ENCODE measurements around the gene HEMGN.

The HEMGN gene

DNA sequence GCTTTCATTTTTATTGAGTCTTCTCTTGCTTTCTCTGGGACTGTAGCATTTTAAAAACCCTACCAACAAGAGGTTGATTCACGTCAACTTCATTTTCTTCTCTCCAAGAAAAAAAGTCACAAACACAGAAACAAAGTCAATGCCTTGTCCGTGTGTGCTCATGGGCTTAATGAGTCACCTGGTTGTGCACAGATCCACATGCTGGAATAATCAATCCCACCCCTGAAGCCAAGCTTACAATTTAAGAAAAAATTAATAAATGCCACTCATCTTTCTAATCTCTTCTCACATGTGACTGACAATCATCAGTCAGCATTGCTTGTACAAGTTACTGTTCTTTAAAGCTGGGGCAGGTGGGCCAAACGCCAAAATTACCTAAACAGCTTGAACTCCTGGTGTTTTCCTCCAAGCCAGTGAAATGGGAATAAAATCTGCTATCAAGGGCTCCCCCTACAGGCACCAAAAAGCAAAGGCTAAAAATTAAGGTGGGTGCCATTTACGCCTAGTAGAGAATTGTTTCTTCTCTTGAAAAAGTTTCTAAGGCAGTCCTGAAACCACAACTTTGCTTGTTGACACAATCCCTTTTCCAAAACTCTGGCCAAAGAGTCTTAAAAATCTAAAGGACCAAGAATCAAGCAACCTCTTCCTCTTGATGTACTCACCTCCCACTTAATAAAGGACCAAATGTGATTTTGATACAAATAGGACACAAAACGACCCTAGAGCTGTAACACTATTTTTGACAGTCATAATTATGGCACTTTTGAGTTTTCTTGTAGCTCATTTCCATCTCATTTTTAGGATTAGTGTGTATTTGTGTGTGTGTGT lies 37.0 kb downstream of the HEMGN start:
- Histone ChIP-seq H3K27ac (ENCODE audit: low read depth in 2 of 2, low read length in 2 of 2) (no peak overlapping the region), H3K4me3 (ENCODE audit: low read length in 2 of 2) (no peak overlapping the region), H3K36me3 (ENCODE audit: control insufficient read depth in 2 of 2, insufficient read depth in 2 of 2, low read length in 2 of 2) (peaks cover 4 to 11% of the 10 kb centered on the region in 2 donors), H3K9me3 (ENCODE audit: control insufficient read depth in 2 of 2, low read length in 2 of 2) (no peaks in the 10 kb centered on the region), H3K27me3 (ENCODE audit: control insufficient read depth in 2 of 2, insufficient read depth in 2 of 2, low read length in 2 of 2) (no peaks in the 10 kb centered on the region), H3K4me1 (ENCODE audit: control insufficient read depth in 2 of 2, insufficient read depth in 2 of 2, low read length in 2 of 2) (no peaks in the 10 kb centered on the region), H3K9ac (ENCODE audit: low read depth in 1 of 2, low read length in 2 of 2) (no peak overlapping the region)

DNA sequence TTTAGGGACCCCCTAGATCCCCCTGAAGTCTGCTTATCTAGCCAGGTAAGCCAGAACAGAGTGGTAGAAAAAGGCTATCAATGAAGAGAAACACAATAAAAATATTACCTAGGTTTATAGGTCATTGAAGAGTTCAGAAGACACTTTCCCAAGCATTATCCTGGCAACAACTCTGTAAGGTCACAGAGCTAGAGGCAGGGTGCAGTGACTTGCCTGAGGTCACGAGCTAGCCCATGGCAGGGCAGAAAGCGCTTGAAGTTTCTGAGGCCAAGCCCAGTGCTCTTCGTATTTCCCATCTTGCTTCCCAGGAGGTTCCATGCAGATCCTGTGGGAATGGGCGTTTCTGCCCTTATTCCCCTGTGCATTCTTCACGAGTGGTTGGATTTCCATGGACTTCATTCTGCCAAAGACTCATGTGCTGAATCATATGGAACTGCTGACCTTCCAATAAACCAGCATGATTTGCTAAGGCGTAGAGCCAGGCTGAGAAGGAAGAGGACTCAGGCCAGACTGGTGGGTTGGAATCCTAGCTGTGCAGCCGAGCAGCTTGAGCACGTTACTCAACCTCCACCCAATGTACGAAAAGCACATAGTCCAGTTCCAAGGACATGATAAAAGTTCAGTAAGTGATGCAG lies 37.8 kb downstream of the HEMGN start:
- H3K27me3 ChIP-seq (ENCODE audit: control insufficient read depth in 2 of 2, insufficient read depth in 2 of 2, low read length in 2 of 2), result no peaks in the 10 kb centered on the region

DNA sequence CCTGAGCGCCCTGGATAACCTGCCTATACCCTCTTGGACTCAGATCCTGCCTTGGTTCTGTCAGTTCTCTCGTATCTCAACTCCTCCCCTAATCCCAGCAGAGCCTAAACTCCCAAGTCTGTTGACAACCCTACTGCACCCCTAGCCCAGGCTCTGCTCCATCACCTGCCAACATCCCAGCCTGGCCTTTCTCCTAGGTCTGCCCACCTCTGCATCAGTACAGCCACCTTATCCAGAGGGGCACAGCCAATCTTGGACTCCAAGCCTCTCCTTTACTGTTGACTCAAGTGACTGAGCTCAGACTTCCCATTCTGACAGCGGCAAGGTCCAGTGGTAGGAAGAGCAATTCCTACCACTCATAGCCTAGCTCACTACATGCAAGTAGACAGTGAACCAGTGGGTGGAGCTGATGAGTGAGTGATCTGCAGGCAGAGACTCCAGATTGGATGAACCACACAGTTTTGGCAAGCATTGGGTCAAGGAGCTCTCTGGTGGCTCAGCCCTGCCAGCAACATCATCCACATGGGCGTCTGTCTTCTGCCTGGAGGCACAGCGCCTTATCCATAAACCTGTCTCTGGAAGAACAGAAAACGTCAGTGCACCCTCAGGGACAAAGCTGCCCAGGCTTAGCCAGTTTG lies 42.2 kb downstream of the HEMGN start:
- Histone ChIP-seq H3K27ac (ENCODE audit: low read depth in 2 of 2, low read length in 2 of 2) (no peak overlapping the region), H3K36me3 (ENCODE audit: control insufficient read depth in 2 of 2, insufficient read depth in 2 of 2, low read length in 2 of 2) (peaks cover 0 to 3% of the 10 kb centered on the region in 2 donors), H3K9me3 (ENCODE audit: control insufficient read depth in 2 of 2, low read length in 2 of 2) (no peaks in the 10 kb centered on the region), H3K27me3 (ENCODE audit: control insufficient read depth in 2 of 2, insufficient read depth in 2 of 2, low read length in 2 of 2) (no peaks in the 10 kb centered on the region), H3K9ac (ENCODE audit: low read depth in 1 of 2, low read length in 2 of 2) (no peak overlapping the region), H3K4me1 (ENCODE audit: control insufficient read depth in 2 of 2, insufficient read depth in 2 of 2, low read length in 2 of 2) (no peaks in the 10 kb centered on the region), H3K4me3 (ENCODE audit: low read length in 2 of 2) (no peak overlapping the region)

More for the DNA sequence above, 37.8 kb downstream of the HEMGN start:
- H3K36me3 ChIP-seq (ENCODE audit: control insufficient read depth in 2 of 2, insufficient read depth in 2 of 2, low read length in 2 of 2), result peaks cover 4 to 11% of the 10 kb centered on the region in 2 donors
- no peak overlapping the region for H3K9ac ChIP-seq (ENCODE audit: low read depth in 1 of 2, low read length in 2 of 2)
- H3K27ac ChIP-seq (ENCODE audit: low read depth in 2 of 2, low read length in 2 of 2), result no peak overlapping the region
- H3K9me3 ChIP-seq (ENCODE audit: control insufficient read depth in 2 of 2, low read length in 2 of 2), result no peaks in the 10 kb centered on the region
- no peaks in the 10 kb centered on the region for H3K4me1 ChIP-seq (ENCODE audit: control insufficient read depth in 2 of 2, insufficient read depth in 2 of 2, low read length in 2 of 2)
- H3K4me3 ChIP-seq (ENCODE audit: low read length in 2 of 2), result no peak overlapping the region

DNA sequence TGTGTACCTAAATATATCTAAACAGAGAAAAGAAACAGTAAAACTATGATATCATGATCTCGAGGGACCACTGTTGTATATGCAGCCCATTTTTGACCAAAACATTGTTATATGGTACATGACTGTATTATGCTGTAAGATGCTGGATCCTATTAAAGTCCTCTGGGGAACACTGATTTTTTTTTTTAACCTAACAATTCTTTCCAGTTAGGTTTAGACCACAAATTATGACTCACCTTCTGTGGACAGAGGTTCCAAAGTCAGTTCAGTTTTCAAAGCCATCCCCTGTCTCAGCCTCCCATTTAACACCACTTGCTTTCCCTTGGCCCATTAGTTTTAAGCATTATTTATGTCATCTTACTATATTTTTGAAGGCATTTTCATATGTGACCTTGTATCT lies 42.8 kb downstream of the HEMGN start:
- Histone ChIP-seq H3K4me1 (ENCODE audit: control insufficient read depth in 2 of 2, insufficient read depth in 2 of 2, low read length in 2 of 2) (no peaks in the 10 kb centered on the region), H3K9me3 (ENCODE audit: control insufficient read depth in 2 of 2, low read length in 2 of 2) (no peaks in the 10 kb centered on the region), H3K36me3 (ENCODE audit: control insufficient read depth in 2 of 2, insufficient read depth in 2 of 2, low read length in 2 of 2) (peaks cover 0 to 3% of the 10 kb centered on the region in 2 donors), H3K4me3 (ENCODE audit: low read length in 2 of 2) (no peak overlapping the region), H3K27ac (ENCODE audit: low read depth in 2 of 2, low read length in 2 of 2) (no peak overlapping the region), H3K9ac (ENCODE audit: low read depth in 1 of 2, low read length in 2 of 2) (no peak overlapping the region), H3K27me3 (ENCODE audit: control insufficient read depth in 2 of 2, insufficient read depth in 2 of 2, low read length in 2 of 2) (no peaks in the 10 kb centered on the region)

DNA sequence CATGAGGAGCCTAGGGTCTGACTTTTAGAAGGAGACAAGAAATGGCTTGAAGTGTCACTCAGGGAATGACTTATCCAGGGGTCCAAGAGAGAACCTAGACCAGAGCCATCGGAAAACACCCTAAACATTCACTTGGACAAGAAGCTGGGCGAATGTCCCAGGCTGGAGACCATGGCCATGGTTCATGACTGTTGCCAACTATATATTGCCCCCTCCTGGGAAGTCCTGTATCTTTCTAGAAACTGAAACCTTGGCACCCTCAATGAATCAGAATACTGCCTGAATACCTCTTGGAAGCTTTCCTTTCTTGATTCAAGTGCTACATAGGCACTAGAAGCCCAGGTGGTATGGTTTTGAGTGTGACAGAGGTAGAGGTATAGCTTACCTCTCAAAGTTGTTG lies 45.6 kb downstream of the HEMGN start:
- H3K4me3 ChIP-seq (ENCODE audit: low read length in 2 of 2), result no peak overlapping the region
- H3K9me3 ChIP-seq (ENCODE audit: control insufficient read depth in 2 of 2, low read length in 2 of 2), result no peaks in the 10 kb centered on the region
- no peak overlapping the region for H3K9ac ChIP-seq (ENCODE audit: low read depth in 1 of 2, low read length in 2 of 2)
- H3K27me3 ChIP-seq (ENCODE audit: control insufficient read depth in 2 of 2, insufficient read depth in 2 of 2, low read length in 2 of 2), result no peaks in the 10 kb centered on the region
- no peak overlapping the region for H3K27ac ChIP-seq (ENCODE audit: low read depth in 2 of 2, low read length in 2 of 2)
- no peaks in the 10 kb centered on the region for H3K4me1 ChIP-seq (ENCODE audit: control insufficient read depth in 2 of 2, insufficient read depth in 2 of 2, low read length in 2 of 2)
- H3K36me3 ChIP-seq (ENCODE audit: control insufficient read depth in 2 of 2, insufficient read depth in 2 of 2, low read length in 2 of 2), result no peaks in the 10 kb centered on the region

DNA sequence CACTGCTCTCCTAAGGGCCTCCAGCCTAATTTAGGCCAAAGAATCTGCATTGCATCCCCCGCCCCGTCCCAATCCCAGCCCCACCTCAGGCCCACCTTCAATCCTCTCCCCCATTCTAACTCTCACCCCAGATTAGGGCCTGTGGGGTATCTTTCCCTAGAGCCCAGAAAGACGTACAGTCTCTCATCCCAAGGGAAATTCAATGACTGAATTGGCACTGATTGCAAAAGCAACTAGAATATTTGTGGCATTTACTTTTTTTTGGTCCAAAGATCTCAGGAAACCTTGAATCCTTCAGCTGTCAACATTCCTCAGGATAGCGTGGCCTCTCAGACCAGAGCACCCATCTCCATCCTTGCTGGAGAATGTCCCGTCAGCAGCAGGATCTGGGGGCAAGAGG lies 46.2 kb downstream of the HEMGN start:
- no peaks in the 10 kb centered on the region for H3K4me1 ChIP-seq (ENCODE audit: control insufficient read depth in 2 of 2, insufficient read depth in 2 of 2, low read length in 2 of 2)
- H3K9ac ChIP-seq (ENCODE audit: low read depth in 1 of 2, low read length in 2 of 2), result no peak overlapping the region
- no peak overlapping the region for H3K27ac ChIP-seq (ENCODE audit: low read depth in 2 of 2, low read length in 2 of 2)
- H3K27me3 ChIP-seq (ENCODE audit: control insufficient read depth in 2 of 2, insufficient read depth in 2 of 2, low read length in 2 of 2), result no peaks in the 10 kb centered on the region
- no peaks in the 10 kb centered on the region for H3K9me3 ChIP-seq (ENCODE audit: control insufficient read depth in 2 of 2, low read length in 2 of 2)
- H3K36me3 ChIP-seq (ENCODE audit: control insufficient read depth in 2 of 2, insufficient read depth in 2 of 2, low read length in 2 of 2), result no peaks in the 10 kb centered on the region
- no peak overlapping the region for H3K4me3 ChIP-seq (ENCODE audit: low read length in 2 of 2)

DNA sequence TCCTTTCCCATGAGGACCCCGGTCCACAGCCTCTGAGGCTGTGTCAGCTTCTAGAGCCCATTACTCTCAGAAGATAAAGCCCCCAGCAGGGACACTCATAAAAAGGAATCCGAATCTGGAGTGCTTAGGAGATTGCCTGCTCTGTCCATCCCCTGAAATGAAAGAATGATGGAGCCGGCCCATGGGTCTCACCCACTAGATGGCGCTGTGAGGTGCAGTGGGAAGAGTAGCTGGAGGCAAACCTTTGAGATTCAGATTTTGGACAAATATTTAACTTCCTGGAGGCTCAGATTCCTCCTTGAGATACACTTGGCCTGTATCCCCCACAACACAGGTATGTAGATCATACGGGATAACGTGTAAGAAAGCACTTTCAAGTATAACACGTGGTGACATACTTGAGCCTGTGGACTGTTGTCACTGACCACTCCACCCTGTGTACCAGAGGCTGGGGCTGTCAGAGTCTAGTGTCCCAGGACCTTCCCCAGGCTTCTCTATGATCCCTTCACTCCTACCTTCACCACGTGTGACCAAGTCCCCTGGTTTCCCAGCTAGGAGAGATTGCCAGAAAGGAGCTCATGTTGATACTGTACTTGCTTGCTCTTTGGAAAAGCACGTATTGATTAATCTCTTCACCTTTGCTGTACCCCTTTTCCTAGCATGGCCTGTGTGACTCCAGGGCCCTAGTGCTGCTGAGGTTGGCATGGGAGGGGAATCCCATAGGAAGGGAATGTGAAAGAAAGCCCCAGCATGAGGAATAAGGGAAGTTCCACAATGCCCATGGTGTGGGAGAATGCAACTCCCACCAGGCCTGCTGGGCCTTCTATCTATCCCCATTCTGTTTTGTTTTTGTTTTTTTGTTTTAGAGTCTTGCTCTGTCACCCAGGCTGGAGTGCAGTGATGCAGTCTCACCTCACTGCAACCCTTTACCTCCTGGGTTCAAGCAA lies 47.8 kb downstream of the HEMGN start:
- Histone ChIP-seq H3K9ac (ENCODE audit: low read depth in 1 of 2, low read length in 2 of 2) (no peak overlapping the region), H3K4me1 (ENCODE audit: control insufficient read depth in 2 of 2, insufficient read depth in 2 of 2, low read length in 2 of 2) (no peaks in the 10 kb centered on the region), H3K4me3 (ENCODE audit: low read length in 2 of 2) (no peak overlapping the region)

DNA sequence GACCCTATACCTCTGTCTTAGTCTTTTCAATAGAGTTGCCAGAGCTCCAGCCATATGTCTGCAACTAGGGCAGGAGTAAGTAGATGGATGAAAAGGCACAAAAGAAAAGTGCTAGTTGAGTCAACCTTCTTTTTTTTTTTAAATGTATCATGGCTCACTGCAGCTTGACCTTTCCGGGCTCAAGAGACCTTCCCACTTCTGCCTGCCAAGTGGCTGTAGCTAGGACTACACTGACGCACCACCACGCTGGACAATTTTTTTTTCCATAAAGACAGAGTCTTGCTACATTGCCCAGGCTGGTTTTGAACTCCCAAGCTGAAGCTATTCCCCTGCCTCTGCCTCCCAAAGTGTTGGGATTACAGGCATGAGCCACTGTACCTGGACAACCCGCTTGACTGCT lies 57.6 kb downstream of the HEMGN start:
- Histone ChIP-seq H3K27ac (ENCODE audit: low read depth in 2 of 2, low read length in 2 of 2) (no peak overlapping the region), H3K36me3 (ENCODE audit: control insufficient read depth in 2 of 2, insufficient read depth in 2 of 2, low read length in 2 of 2) (no peaks in the 10 kb centered on the region), H3K4me1 (ENCODE audit: control insufficient read depth in 2 of 2, insufficient read depth in 2 of 2, low read length in 2 of 2) (no peaks in the 10 kb centered on the region)

More for the DNA sequence above, 47.8 kb downstream of the HEMGN start:
- Histone ChIP-seq H3K36me3 (ENCODE audit: control insufficient read depth in 2 of 2, insufficient read depth in 2 of 2, low read length in 2 of 2) (no peaks in the 10 kb centered on the region), H3K27me3 (ENCODE audit: control insufficient read depth in 2 of 2, insufficient read depth in 2 of 2, low read length in 2 of 2) (no peaks in the 10 kb centered on the region), H3K27ac (ENCODE audit: low read depth in 2 of 2, low read length in 2 of 2) (no peak overlapping the region), H3K9me3 (ENCODE audit: control insufficient read depth in 2 of 2, low read length in 2 of 2) (no peaks in the 10 kb centered on the region)

More for the DNA sequence above, 57.6 kb downstream of the HEMGN start:
- no peak overlapping the region for H3K4me3 ChIP-seq (ENCODE audit: low read length in 2 of 2)
- no peaks in the 10 kb centered on the region for H3K9me3 ChIP-seq (ENCODE audit: control insufficient read depth in 2 of 2, low read length in 2 of 2)
- H3K9ac ChIP-seq (ENCODE audit: low read depth in 1 of 2, low read length in 2 of 2), result no peak overlapping the region
- peaks cover 0 to 3% of the 10 kb centered on the region in 2 donors for H3K27me3 ChIP-seq (ENCODE audit: control insufficient read depth in 2 of 2, insufficient read depth in 2 of 2, low read length in 2 of 2)
